NCI-H1930 (cell line): ENCODE measurements around the gene ATP8A2.

Experiments
- DNase-seq, 2 experiments: peaks; one replicate each; lab custom pipeline; 2025; lab: John Stamatoyannopoulos, UW

ATP8A2 gene

DNA sequence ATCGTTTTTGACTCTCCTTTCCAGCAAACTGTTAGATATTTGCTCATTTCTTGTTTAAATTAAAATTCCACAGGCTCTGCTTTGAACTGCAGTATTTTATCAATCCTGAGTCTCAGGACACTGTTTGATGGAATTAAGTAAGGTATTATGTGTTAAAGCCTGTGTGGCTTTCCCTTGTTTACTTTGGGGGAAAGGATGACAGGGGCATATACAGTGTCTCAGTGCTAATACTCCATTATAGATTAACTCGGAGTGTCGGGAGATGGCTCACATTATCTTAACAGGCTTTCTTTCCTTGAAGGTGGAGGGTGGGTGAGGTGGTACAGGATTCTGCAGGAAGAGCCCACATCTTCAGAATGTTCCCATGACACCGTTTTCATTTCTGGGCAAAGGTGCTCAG, 595.4 kb downstream of the ATP8A2 start:
- no peak for DNase-seq

DNA sequence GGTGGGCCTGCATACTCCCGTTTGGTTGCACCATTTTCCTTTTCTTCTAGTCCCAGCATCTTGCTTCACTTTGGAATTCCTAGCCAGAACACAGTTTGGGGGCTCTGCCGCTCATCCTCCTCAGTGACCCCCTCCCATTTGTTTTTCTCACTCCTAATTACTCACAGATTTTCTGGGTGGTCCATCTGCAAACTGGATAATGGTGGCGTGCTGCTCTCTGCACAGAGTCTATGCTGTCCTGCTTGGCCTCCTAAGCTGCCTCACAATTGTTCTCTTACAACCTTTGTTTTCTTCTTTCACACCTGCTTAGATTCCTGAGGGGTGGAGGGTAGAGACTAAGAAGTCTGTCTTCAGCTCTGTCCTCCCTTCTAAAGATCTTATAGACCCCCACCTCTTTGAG, 599.3 kb downstream of the ATP8A2 start:
- DNase-seq, result no peak

DNA sequence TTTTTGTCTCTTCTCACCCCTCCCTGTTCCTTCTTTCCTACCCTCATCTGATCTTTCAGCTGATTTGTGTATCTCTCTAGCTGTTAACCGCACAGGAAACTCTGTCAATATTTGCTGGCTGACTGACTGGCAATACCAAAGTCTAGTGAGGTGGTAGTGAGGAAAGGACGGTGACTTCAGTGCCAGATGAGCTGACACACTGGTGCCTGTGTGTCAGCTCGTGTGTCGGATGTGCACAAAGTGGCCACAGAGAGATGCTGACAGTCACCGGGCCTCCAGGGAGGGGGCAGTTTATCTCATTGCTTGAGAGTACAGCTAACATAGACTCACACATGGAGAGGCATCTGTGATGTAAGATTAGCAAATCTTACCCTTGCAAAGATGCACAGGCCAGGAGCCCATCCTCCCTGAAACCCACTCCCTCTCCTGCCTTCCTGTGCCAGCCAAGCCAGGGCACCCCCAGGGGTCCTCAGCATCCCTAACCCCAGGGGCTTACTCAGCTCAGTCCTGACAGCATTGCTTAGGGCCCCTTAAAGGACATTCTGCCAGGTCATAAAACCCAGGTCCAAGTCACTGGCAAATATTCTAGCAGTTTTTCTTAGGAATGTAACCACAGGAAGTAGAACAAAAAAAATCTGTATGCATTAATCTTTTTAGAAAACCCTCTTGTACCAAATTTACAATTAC, 599.8 kb downstream of the ATP8A2 start:
- DNase-seq, result no peak

DNA sequence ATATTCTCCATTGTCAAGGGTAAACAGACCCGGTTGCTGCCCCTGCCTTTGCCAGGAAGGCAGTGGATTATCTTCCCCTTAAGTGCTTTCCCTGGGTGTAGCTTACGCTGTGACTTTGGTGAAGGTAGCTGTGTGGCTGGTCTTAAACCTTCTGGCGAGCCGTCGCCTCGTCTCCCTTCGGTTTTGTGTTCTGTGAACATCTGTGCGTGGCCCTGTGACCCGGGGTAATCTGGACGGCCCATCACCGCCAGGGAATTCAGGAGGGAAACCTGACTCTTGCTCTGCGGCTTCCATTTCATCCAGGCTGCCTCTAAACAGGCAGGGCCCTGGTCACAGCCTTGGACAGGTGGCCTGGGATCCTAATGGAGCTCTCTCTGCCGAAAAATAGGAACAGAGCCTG, 601.3 kb downstream of the ATP8A2 start:
- DNase-seq, result no peak

DNA sequence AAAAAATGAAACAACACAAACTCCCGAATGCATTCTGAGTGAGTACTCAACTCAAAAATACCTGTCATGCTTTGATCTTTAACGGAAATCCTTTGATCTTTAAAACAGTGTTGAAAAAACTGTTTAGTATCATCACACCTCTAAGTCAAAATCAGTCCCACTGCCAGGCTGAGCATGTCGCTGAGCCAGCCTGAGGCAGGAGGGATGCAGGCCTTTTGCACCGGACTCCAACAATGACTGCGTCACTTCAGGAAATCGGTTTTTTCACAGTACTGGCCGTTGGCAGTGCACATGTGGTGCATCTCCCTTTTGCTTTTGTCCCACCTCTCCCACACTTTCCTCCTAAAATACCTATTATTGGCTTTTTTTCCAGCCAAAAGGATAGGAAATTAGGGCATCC, 601.8 kb downstream of the ATP8A2 start:
- DNase-seq, result no peak

GRCh38 chr13:25977216-25977615, 605.4 kb downstream of the ATP8A2 start:
- DNase-seq, result no peak

DNA sequence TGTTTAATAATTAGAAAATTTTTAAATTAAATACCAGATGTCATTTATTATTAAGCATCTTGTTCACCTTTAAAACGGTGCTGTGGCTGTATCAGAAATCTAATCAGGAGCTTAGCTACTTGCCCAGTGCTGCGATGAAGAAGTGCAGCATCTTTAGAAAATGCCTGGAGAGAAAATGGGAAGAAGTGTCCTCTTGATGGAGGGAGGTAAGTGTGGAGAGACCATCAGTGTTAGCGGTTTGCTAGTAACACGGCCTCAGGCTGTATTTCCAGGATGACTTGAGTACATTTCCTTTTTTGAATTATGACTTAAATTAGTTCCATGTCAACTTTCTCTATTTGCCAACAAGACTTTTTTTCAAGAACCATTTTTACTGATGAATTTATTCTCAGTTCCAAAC, 605.9 kb downstream of the ATP8A2 start:
- no peak for DNase-seq

- no peak for DNase-seq
Observed at GRCh38 chr13:25978961-25979360, 607.2 kb downstream of the ATP8A2 start.

DNA sequence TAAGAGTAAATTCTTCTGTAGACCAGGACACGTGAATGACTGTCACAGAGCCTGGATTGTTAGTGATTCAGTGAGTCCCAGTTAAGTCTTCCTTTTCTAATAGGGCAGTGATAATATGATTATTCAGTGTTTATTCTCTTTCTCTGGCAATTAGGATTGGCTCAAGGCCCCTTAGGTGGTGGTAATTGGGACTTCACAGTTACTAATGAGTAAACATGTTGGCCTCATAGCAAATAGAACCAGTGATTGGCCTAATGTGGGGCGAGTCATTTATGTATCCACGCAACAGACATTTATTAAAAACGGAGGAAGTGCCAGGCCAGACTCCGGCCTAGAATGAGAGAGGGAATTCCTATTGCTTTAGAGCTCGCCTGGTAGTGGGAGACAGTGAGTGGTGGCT, 607.6 kb downstream of the ATP8A2 start:
- no peak for DNase-seq

- peak; percentile 35 to 49 for DNase-seq
Observed at GRCh38 chr13:25980255-25980654, 608.5 kb downstream of the ATP8A2 start.

- peak in 1 of 2 experiments; percentile 61 for DNase-seq
Observed at GRCh38 chr13:25981060-25981459, 609.3 kb downstream of the ATP8A2 start.

DNA sequence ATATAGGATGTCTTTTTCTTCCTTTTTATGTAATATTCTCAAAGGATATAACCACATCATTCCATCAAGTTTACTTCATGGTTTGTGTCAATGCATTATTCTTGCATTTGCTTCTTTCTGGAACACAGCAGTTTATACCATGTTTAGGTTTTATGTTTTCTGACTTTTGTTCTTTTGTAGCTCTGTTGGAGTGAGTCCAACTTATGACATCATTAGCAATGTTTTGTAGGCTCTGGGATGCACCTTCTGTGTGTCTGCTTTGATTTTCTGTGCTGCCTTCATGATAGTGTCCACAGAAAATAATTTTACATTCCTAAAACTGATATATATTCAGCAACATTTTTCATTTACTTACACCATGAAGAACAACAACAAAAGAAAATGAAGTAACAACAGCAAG, 611.1 kb downstream of the ATP8A2 start:
- no peak for DNase-seq

DNA sequence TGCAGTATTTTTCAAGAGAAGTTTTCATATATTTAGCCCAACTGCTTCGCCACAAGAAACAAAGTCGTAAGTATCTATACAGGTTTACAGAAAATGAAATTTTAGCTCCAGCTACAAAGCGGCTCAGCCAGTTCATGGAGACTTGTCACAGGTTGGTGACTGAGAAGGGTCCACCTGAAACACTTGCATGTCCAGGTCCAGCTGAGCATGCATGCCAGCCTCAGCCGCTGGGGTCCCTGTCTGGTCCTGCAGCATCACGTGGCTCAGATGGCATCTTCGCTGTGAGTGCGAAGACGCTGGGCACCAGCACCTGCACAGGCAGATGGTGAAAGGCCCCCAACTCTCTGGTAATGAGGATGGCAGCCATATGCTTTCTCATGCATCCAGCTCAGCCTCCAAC, 616.2 kb downstream of the ATP8A2 start:
- no peak for DNase-seq

DNA sequence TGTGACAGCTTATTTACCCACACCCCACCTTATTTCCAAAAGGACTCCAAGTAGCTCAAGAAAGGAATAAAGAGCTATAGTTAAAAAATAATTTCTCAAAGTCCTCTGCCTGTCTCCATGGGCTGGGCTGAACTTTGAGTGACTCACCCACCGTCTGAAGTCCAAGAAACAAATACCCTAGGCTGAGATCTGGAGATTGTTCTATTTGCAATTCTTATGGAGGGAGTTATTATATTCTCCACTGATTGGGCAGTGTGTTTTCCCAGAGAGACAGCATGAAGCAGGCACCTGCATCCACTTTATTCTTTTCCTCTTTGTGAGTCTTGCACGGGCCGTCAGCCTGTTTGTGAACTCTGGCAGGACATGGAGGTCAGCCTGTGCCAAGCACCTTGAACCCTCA, 616.9 kb downstream of the ATP8A2 start:
- no peak for DNase-seq

DNA sequence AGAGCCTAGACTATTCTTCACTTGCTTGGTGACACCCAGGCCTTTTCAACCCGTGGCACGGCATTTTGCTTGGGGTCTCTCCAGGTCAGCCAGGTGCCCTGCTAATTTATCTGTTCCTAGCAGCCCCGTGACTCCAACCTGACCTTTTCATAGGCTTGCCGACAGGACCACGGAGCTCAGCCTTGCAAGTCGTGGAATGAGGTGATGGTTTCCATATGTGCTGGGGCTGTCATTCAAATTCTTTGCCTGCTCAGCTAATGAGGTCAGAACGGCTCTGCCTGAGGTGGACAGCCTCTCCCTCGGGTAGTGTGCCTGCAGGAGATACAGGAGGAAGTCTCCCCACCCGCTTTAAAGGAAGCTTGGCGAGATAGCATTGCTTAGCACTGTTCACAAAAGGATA, 619.0 kb downstream of the ATP8A2 start:
- no peak for DNase-seq

- DNase-seq, result no peak
Observed at GRCh38 chr13:25992076-25992475, 620.3 kb downstream of the ATP8A2 start.

- DNase-seq, result no peak
Observed at GRCh38 chr13:26007261-26008125, 635.7 kb downstream of the ATP8A2 start.

DNA sequence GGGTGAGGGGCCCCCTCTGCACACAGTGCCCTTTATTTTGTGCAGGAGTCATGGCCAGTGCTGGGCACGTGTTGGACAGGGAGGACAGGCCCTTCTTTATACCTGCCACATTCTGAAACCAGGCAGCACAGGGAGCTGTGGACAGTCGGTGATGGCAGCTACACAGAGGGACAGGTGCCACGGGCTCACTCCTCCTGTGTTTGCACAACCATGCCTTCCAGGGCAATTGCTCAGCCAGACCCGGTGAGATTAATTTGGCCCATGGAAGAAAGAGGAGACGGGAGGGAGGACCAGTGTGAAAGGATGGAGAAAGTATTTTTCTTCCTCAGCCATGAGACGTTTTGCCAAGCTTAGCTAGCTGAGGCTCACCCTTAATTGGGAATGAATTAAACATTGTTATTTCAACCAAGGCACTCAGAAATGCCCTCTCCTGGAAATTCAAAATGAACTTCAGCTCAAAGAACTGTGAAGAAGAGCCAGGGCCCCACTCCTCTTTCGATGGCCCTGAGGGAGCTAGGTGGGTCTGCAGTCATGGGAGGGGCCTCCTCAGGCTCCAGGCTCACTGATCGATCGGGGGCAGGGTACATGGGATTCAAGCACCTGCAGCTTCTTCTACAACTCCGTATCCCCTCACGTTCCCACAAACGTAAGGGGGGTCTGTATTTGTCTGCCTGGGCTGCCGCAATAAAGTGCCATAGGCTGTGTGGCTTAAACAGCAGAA, 638.9 kb downstream of the ATP8A2 start:
- DNase-seq, result no peak

- DNase-seq, result no peak
Observed at GRCh38 chr13:26011208-26011573, 639.4 kb downstream of the ATP8A2 start.

DNA sequence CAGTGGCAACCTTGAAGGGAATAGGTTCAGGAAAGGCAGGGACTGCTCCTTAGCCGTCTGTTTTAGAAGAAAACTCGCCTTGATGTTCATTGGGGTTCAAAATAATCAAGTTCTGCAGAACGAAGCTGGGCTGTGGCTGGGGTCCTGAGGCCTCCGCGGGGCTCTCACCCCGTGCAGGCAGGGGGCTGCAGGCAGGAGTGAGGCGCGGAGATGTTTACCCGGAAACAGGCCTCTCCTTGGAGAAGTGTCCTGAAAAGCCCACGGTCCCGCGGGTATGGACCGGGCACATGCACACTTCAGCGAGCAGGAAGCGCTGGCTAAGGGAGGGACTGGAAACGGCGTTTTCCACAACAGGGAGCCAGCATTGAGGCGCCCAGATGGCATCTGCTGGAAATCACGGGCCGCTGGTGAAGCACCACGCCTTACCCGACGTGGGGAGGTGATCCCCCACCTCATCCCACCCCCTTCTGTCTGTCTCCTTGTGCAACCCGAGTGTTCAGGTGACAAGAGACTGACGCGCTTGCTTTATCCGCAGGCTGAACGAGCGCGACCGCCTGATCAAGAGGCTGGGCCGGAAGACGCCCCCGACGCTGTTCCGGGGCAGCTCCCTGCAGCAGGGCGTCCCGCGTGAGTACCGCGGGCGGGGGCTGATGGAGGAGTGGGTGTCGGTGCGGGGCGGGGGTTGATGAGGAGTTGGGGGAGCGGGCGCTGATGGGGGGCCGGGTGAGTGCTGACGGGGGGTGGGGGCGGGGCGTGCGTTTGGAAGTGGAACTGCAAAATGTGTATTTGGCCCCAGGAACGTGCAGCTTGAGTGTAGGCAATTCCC, 640.4 kb downstream of the ATP8A2 start:
- no peak for DNase-seq

DNA sequence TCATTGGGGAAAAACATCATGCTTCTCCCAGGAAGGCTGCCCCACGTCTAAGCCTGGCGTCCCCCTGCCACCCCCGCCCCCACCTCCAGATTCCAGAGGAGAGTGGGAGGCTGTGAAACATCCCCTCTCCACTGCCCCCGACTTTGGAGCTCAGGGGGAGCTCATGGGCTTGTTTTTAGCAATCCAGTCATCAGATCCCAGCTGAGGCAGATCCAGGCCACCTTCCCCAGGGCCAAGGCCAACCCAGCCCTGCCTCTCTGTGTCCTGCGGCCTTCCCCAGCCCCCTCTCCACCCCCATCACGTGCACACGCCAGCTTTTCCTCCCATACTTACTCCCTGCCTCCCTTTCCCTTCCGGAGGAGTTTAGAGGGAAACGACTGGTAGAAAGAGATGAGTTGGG, 641.2 kb downstream of the ATP8A2 start:
- DNase-seq, result no peak
